GM12878 (cell line): ENCODE results near the gene NPLOC4. TPM values are rescaled to one million over a fixed set of nuclear protein-coding genes. Genes with fewer than 3 reads are reported as not detected.

Experiments
- ATAC-seq: fragments of 200-7000 bp; cut with Tn5 transposase; 3 replicates; pipeline ENCODE4 v1.9.1; 2020; ENCODE audit warnings: mild to moderate bottlenecking, moderate library complexity
- BruUV-seq: library from RNA; stranded (reverse); fragments of 400-500 nt; replicated peaks from 2 replicates; lab custom pipeline; 2021; lab: Mats Ljungman, UMichigan
- CTCF ChIA-PET: fragments of 300-600 bp; sonication (Branson Sonifier 250); formaldehyde crosslinking; extraction: SDS; loops from one replicate; lab custom pipeline; 2021; ENCODE audit warnings: inconsistent platforms; lab: Yijun Ruan, JAX
- POLR2A ChIA-PET: fragments of 350-600 bp; formaldehyde crosslinking; extraction: SDS; loops from one replicate; lab custom pipeline; 2021; ENCODE audit warnings: inconsistent platforms; lab: Charles Lee
- RAD21 ChIA-PET: fragments of 300-600 bp; sonication (Branson Sonifier 250); formaldehyde crosslinking; loops from one replicate; lab custom pipeline; 2023; ENCODE audit warnings: antibody characterized with exemption; ENCODE audit not compliant: unreplicated experiment; lab: Charles Lee
- SMC1A ChIA-PET: fragments of 300-600 bp; sonication (Branson Sonifier 250); formaldehyde crosslinking; loops from one replicate; lab custom pipeline; 2023; ENCODE audit not compliant: unreplicated experiment, uncharacterized antibody; lab: Charles Lee
- DNase-seq: peaks from one replicate; pipeline ENCODE4 v3.0.0-alpha.2; 2011; ENCODE audit warnings: low read depth, low spot score
- FAIRE-seq: peaks from 3 replicates; lab custom pipeline; 2011; peaks lifted over from hg19 to GRCh38; lab: Jason Lieb, UNC
- H2AFZ ChIP-seq: 2 replicates; pipeline ENCODE4 v1.6.0; 2011; ENCODE audit warnings: low read depth, low read length, control low read depth; ENCODE audit not compliant: control insufficient read depth
- H3K27ac ChIP-seq: 2 replicates; pipeline ENCODE4 v1.5.1; 2011; ENCODE audit warnings: control low read depth; ENCODE audit not compliant: control insufficient read depth, insufficient read depth
- H3K27me3 ChIP-seq, 2 experiments: replicated peaks in 1 of 2; 2 replicates each; pipeline versions ENCODE4 v1.6.0 to v1.6.1; 2011; ENCODE audit warnings: low read length in 1 of 2; ENCODE audit not compliant: control insufficient read depth in 2 of 2, insufficient read depth in 2 of 2
- H3K36me3 ChIP-seq, 2 experiments: 2 replicates each; pipeline ENCODE4 v1.5.1; 2011; ENCODE audit warnings: low read length in 1 of 2; ENCODE audit not compliant: control insufficient read depth in 2 of 2, insufficient read depth in 2 of 2
- H3K4me1 ChIP-seq: 2 replicates; pipeline ENCODE4 v1.6.1; 2011; ENCODE audit warnings: mild to moderate bottlenecking, low read length, moderate library complexity, mixed read lengths; ENCODE audit not compliant: control insufficient read depth, insufficient read depth
- H3K4me2 ChIP-seq: 2 replicates; pipeline ENCODE4 v1.6.0; 2011; ENCODE audit warnings: control low read depth; ENCODE audit not compliant: control insufficient read depth, insufficient read depth
- H3K4me3 ChIP-seq: fragments of 200-600 bp; sonication (generic); 2 replicates; pipeline ENCODE4 v1.5.1; 2016
- H3K79me2 ChIP-seq: 2 replicates; pipeline ENCODE4 v1.6.0; 2011; ENCODE audit warnings: low read length; ENCODE audit not compliant: control insufficient read depth, insufficient read depth
- H3K9ac ChIP-seq: 2 replicates; pipeline ENCODE4 v1.8.0; 2011; ENCODE audit warnings: low read length, control low read depth, mixed read lengths; ENCODE audit not compliant: control insufficient read depth, insufficient read depth
- H3K9me3 ChIP-seq: replicated peaks from 3 replicates; pipeline ENCODE4 v1.5.1; 2011; ENCODE audit warnings: mild to moderate bottlenecking, low read length; ENCODE audit not compliant: control insufficient read depth, insufficient read depth
- H4K20me1 ChIP-seq: 2 replicates; pipeline ENCODE4 v1.6.0; 2011; ENCODE audit not compliant: control insufficient read depth, insufficient read depth
- EED ChIP-seq: sonication (generic); IDR thresholded peaks from 2 replicates; pipeline ENCODE4 v1.6.1; 2016; ENCODE audit warnings: antibody characterized with exemption, low read depth
- RCOR1 ChIP-seq: conservative IDR thresholded peaks from 2 replicates; pipeline ENCODE4 v1.6.1; 2012; ENCODE audit warnings: low read depth, low read length, improper control_type of control experiment
- RELB ChIP-seq: fragments of 450-650 bp; IDR thresholded peaks from 2 replicates; pipeline ENCODE4 v1.6.1; 2017; ENCODE audit warnings: low read depth, mild to moderate bottlenecking, moderate library complexity
- SRF ChIP-seq, 2 experiments: IDR thresholded peaks; 2 replicates each; pipeline ENCODE4 v1.6.1; 2011; ENCODE audit warnings: low read depth in 2 of 2, low read length in 2 of 2, mild to moderate bottlenecking in 1 of 2, moderate library complexity in 1 of 2
- ZNF207 ChIP-seq: fragments of 450-650 bp; IDR thresholded peaks from 2 replicates; pipeline ENCODE4 v1.6.1; 2014; ENCODE audit warnings: antibody characterized with exemption, mild to moderate bottlenecking, borderline replicate concordance
- WGBS: methylation state at CpG from one replicate; pipeline ENCODE4 v1.1.6; 2016; ENCODE audit warnings: low lambda C conversion rate; ENCODE audit not compliant: insufficient replicate concordance, insufficient coverage; ENCODE audit errors: missing lambda C conversion rate; 5-methylcytosine and 5-hydroxymethylcytosine counted together
- in situ Hi-C: fragments of 300-500 bp; cut with MboI; formaldehyde crosslinking; loops from 9 replicates; pipeline ENCODE4 v1.14.3; 2018; ENCODE audit warnings: mixed read lengths
- intact Hi-C: fragments of 100-400 bp; cut with micrococcal nuclease; formaldehyde crosslinking; loops from one replicate; pipeline ENCODE4 v1.14.2; 2022; ENCODE audit not compliant: unreplicated experiment
- polyA plus RNA-seq, 11 experiments: library from polyadenylated mRNA; depleted of rRNA in 4 of 11; unstranded in 6 of 11; stranded (reverse) in 5 of 11; fragments of >200 nt; fragmentation: Nextera tagmentation in 4 of 11; fragmentation: Illumina TruSeq in 1 of 11; extraction: Ambion mirVana in 4 of 11; extraction: Trizol in 1 of 11; gene quantifications; 1 replicate in 1 of 11; 2 replicates in 10 of 11; pipeline versions ENCODE4 v1.2.1 to v1.2.3, GENCODE V29; 2011 to 2016; ENCODE audit warnings: inconsistent platforms in 2 of 11, missing spikeins in 2 of 11, low read depth in 1 of 11
- total RNA-seq, 4 experiments: library from RNA; depleted of rRNA in 3 of 4; stranded (reverse); fragments of >200 nt in 3 of 4; fragmentation: Illumina TruSeq in 1 of 4; extraction: Trizol in 1 of 4; gene quantifications; 2 replicates each; pipeline versions ENCODE4 v1.2.1 to v1.2.3, GENCODE V29; 2013 to 2021

The NPLOC4 gene
- total and polyA plus RNA-seq, 10 of the 15 experiments (the other 5 are each of a cell fraction or from before 2014, with no cell fraction given), result 1.5 to 83.7 (median 45.8) TPM

DNA sequence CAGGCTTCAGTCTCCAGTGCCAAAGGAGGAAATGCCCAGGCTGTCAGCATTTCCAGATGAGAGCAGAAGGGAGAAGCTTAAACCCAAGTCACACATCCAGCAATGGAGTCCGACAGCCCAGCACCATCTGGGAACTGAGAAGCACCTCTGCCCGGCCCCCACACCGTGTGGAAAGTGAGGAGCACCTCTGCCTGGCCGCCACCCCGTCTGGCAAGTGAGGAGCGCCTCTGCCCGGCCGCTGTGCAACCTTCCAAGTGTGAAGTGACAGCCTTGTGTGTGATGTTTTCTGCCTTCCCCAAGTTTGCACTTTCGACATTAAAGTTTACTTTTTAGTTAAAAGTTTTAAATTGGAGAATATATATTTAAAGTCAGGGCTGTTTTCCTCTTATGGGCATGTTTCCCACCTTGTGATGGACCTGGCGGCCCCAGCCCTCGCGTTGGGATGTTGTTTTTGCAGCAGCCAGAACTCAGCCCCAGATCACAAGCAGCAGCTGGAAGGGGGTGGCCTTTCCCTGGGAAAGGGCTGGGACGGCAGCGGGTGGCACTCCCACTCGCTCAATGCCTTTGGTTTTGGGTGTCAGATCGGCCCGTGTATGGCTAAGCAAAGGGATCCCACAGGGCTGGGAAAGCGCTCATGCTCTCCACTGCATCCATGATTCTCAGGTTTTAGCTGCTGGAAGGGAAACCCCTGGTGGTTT is 36.8 kb upstream of the NPLOC4 start:
- CTCF ChIA-PET, result interaction anchor here (2.2 kb wide), 1 partner anchor 10 kb away, joined by 5 read pairs; the partner anchor contains the start of genes ARL16 and HGS
- no peak overlapping the region for H2AFZ ChIP-seq

More for the DNA sequence above, 36.8 kb upstream of the NPLOC4 start:
- in situ Hi-C loops, result no loop called here
- Histone ChIP-seq H3K27ac (no peak overlapping the region), H3K27me3 (no peaks in the 10 kb centered on the region), H4K20me1 (no peaks in the 10 kb centered on the region), H3K9me3 (no peaks in the 10 kb centered on the region), H3K9ac (no peak overlapping the region), H3K36me3 (peaks cover 7 to 23% of the 10 kb centered on the region in 2 experiments), H3K4me3 (no peak overlapping the region)
- DNase-seq (no peak), FAIRE-seq (no peak), ATAC-seq (no peak)
- BruUV-seq, result TSS peak; percentile 30
- WGBS, result 92% methylated on average over 18 of the region's 18 CpGs
- ChIA-PET POLR2A (no interaction called here), SMC1A (no interaction called here)
- TF ChIP-seq RCOR1 (no peak), RELB (no peak), SRF (IDR thresholded peaks at IDR 0.05; ENCODE audit: low read depth in 2 of 2, low read length in 2 of 2) (no peak), EED (no peak), ZNF207 (no peak)
- TF ChIP-seq, all 136 proteins: peak for 0
- RAD21 ChIA-PET, result no interaction called here
- intact Hi-C loops, result no loop called here
- no peaks in the 10 kb centered on the region for H3K79me2 ChIP-seq
- no peak overlapping the region for H3K4me2 ChIP-seq
- H3K4me1 ChIP-seq, result no peaks in the 10 kb centered on the region
